Pancreas (tissue), 10 donors: ENCODE measurements around the gene ZEB2. TPM values are rescaled to one million over a fixed set of nuclear protein-coding genes. Genes with fewer than 3 reads are reported as not detected.

Experiments used
- ATAC-seq, 4 donors: fragments of 200-7000 bp; cut with Tn5 transposase; one replicate each; pipeline versions ENCODE4 v1.8.0 to v1.9.1; 2020; ENCODE audit warnings: mild to moderate bottlenecking in 4 of 4, moderate library complexity in 4 of 4
- DNase-seq, 6 donors: peaks; one replicate each; pipeline ENCODE4 v3.0.0-alpha.2; 2020
- FAIRE-seq: peaks from 2 replicates; lab custom pipeline; 2012; peaks lifted over from hg19 to GRCh38; lab: Jason Lieb, UNC
- H3K27ac ChIP-seq, 4 donors: fragments of 200-600 bp; sonication (generic); 1 replicate in 3 of 4; 2 replicates in 1 of 4; pipeline versions ENCODE4 v1.5.0 to v1.8.0; 2020
- H3K27me3 ChIP-seq, 4 donors: fragments of 200-600 bp; one replicate each; pipeline ENCODE4 v1.8.0; 2021
- H3K36me3 ChIP-seq, 3 donors: fragments of 200-600 bp; sonication (generic) in 1 of 3; one replicate each; pipeline versions ENCODE4 v1.5.0 to v1.8.0; 2020 to 2021
- H3K4me1 ChIP-seq, 3 donors: fragments of 200-600 bp; one replicate each; pipeline ENCODE4 v1.8.0; 2021
- H3K4me3 ChIP-seq, 4 donors: fragments of 200-600 bp; sonication (generic) in 2 of 4; one replicate each; pipeline versions ENCODE4 v1.5.0 to v1.8.0; 2020 to 2021
- H3K9me3 ChIP-seq, 4 donors: fragments of 200-600 bp; one replicate each; pipeline ENCODE4 v1.8.0; 2021
- WGBS, 2 donors: extraction: QIAGEN DNeasy Blood & Tissue Kit; methylation state at CpG; one replicate each; pipeline ENCODE4 v1.1.7; 2013; 5-methylcytosine and 5-hydroxymethylcytosine counted together
- intact Hi-C, 3 donors: fragments of 100-400 bp; cut with DNase I; formaldehyde crosslinking; loops; one replicate each; pipeline versions ENCODE4 v1.11.1 to v1.14.2; 2022
- polyA plus RNA-seq, 2 donors: library from polyadenylated mRNA; stranded (reverse); fragments of 200-250 nt; gene quantifications; one replicate each; pipeline ENCODE4 v1.2.3, GENCODE V29; 2013
- total RNA-seq, 6 donors: library from RNA; stranded (reverse); fragmentation: NEBNext Ultra II Directional in 4 of 6; extraction: Animal tissue kit (Norgen Biotek cat#: 25700) in 4 of 6; gene quantifications; one replicate each; pipeline versions ENCODE4 v1.2.1 to v1.2.4, GENCODE V29; 2021 to 2023
- TF ChIP-seq, protein P1 (sequence below), 4 donors: fragments of 200-600 bp; sonication (generic) in 3 of 4; IDR thresholded peaks; one replicate each; pipeline versions ENCODE4 v1.5.0 to v1.8.0; 2021; ENCODE audit warnings: antibody characterized with exemption in 4 of 4
- donor health status: healthy with polysubstance abuse.
- donor health status: DM: no; HTN: no; CAD: no; lungs with moderate emphysema.
- donor health status: DM: no; HTN: no; CAD: no.
- donor health status: control.
- donor health status: control.
- donor health status: Bipolar disorder and iron deficiency.
- donor health status: DM: yes; HTN: yes; CAD: no.
- donor health status: DM: no; HTN: no; CAD: no.
- donor health status: DM: no; HTN: no; CAD: no.
- donor health status: DM: yes; HTN: yes; CAD: no.

Gene ZEB2
- total and polyA plus RNA-seq, 8 donors: 3.8 to 38.6 (median 5.7) TPM

DNA sequence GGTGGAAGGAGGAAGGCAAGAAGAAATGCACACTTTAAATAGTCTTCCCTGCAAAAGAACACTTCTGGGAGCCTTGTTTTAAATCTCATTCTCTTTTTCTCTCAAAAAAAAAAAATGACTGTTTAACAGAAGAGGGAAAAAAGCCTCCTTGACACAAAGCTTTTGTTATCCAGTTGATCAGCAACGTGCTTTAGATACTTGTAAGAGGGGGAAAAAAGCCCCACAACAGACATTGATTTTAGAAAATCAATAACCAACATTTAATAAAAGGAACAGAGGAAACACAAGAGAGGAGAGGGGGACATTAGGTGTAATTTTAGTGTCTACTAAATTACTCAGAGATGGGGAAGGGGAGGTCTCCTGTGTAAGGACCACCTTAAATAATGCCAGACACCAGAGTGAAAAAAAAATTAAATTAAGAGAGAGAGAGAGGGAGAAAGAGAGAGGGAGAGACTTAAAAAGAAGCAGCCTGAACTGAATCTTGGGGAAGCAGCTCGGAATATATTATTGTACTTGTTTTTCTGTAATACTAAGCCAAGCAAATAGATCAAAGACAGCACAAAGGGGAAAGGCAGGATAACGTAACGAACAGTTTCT, 4.7 kb downstream of the ZEB2 start:
- Histone ChIP-seq H3K27ac (peak overlapping the region in 3 of 4 donors; percentile 44 to 79 (median 76)), H3K27me3 (peaks cover 0 to 21% (median 0%) of the 10 kb centered on the region in 4 donors), H3K4me3 (peak overlapping the region in 2 of 4 donors; percentile 20 to 60), H3K4me1 (no peaks in the 10 kb centered on the region), H3K36me3 (no peaks in the 10 kb centered on the region), H3K9me3 (no peaks in the 10 kb centered on the region)
- intact Hi-C loops: no loop called here
- DNase-seq (no peak), FAIRE-seq (no peak), ATAC-seq (no peak)
- TF ChIP-seq, protein P1, sequence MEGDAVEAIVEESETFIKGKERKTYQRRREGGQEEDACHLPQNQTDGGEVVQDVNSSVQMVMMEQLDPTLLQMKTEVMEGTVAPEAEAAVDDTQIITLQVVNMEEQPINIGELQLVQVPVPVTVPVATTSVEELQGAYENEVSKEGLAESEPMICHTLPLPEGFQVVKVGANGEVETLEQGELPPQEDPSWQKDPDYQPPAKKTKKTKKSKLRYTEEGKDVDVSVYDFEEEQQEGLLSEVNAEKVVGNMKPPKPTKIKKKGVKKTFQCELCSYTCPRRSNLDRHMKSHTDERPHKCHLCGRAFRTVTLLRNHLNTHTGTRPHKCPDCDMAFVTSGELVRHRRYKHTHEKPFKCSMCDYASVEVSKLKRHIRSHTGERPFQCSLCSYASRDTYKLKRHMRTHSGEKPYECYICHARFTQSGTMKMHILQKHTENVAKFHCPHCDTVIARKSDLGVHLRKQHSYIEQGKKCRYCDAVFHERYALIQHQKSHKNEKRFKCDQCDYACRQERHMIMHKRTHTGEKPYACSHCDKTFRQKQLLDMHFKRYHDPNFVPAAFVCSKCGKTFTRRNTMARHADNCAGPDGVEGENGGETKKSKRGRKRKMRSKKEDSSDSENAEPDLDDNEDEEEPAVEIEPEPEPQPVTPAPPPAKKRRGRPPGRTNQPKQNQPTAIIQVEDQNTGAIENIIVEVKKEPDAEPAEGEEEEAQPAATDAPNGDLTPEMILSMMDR (IDR thresholded peaks at IDR 0.05): no peak
- 36 to 38% methylated on average over 4 of the region's 4 CpGs for WGBS, 2 donors

DNA sequence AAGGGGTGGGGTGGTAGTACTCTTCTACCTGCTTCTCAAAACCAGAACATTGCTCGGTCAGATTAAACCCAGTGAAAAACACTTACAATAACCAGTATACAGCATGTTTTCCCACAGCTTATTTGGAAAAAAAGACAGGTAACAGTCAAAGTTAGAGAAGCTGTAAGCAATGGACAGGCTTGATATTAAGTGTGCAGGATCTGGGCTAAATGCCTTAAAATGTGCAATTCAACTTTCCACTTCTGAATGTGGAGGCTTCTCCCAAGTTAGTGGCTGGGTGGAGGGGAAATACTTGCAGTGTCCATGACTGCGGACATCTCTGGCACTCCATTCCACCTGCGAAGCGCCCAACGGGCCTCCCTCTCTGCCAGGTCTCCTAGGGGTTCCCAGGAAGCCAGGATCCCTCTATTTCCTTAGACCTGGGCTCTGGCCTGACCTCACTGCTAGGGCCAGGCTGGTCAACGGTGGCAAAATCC, 5.3 kb downstream of the ZEB2 start:
- no peak for FAIRE-seq

DNA sequence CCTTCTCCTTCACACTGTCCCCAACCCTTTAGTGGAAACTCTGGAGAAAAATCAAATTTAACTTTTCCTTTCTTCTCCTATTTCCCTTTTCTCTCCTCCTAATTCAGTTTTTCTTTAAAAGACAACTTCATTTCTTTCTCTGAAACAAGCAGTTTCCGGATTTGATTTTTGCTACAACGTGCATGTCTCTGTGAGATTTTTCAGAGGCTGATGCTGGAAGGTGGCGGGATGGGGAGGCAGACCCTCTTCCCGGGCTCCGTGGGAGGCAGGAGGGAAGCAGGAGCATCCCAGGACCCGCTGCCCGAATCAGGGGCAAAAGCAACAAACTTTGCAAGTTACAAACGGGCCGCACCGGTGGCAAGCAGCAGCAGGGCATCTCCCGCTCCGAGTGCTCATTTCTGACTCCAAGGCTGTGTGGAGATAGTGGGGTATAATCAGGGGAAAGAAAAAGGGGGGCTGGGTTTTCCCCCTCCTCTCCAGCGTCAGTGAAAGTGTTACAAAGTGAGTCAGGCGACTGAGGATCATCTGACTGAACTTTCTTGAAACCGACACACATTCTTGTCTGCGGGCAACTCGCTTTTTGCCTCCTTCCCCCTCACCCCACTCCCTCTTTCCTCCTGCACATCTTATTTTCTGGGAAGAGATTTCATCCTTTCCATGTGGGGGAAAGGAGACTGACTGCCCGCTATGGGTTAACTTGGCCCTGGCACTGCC, 6.4 kb downstream of the ZEB2 start:
- H3K27me3 ChIP-seq: peaks cover 0 to 21% (median 0%) of the 10 kb centered on the region in 4 donors
- FAIRE-seq (no peak), ATAC-seq (peak in 1 of 4 donors; percentile 3)

More for the DNA sequence above, 5.3 kb downstream of the ZEB2 start:
- H3K27me3 ChIP-seq: peaks cover 0 to 21% (median 0%) of the 10 kb centered on the region in 4 donors
- TF ChIP-seq, protein P1 (IDR thresholded peaks at IDR 0.05): no peak
- H3K9me3 ChIP-seq: no peaks in the 10 kb centered on the region
- H3K36me3 ChIP-seq: no peaks in the 10 kb centered on the region
- peak overlapping the region in 1 of 4 donors; percentile 60 for H3K4me3 ChIP-seq
- DNase-seq (no peak), ATAC-seq (no peak)
- peak overlapping the region in 2 of 4 donors; percentile 76 to 79 for H3K27ac ChIP-seq
- intact Hi-C loops: no loop called here
- 55 to 69% methylated on average over 6 of the region's 6 CpGs for WGBS, 2 donors
- no peaks in the 10 kb centered on the region for H3K4me1 ChIP-seq

DNA sequence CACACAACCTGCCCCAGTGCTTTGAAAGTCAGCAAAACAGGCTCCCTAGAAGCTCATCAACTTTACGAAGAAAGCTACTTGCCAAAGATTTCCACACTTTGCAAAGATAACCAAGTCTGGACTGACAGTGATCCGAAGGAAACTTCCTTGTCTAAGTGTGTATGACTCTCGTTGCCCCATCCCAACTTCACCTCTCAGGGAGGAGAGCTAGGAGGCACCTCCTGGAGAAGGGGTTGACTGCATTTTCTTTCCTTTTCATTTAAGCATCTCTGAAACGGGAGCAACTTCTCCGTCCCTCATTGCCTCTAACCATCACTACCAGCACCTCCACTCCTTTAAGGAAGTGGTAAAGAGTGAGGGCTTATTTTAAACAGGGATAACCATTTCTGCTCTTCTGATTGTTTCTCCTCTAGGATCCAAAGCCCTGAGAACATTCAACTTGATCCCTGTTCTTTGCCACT, 7.0 kb downstream of the ZEB2 start:
- intact Hi-C loops: no loop called here
- Histone ChIP-seq H3K27ac (peak overlapping the region in 2 of 4 donors; percentile 76 to 79), H3K27me3 (peaks cover 0 to 17% (median 0%) of the 10 kb centered on the region in 4 donors), H3K9me3 (no peaks in the 10 kb centered on the region), H3K4me3 (peak overlapping the region in 1 of 4 donors; percentile 28), H3K36me3 (no peaks in the 10 kb centered on the region), H3K4me1 (no peaks in the 10 kb centered on the region)
- TF ChIP-seq, protein P1 (IDR thresholded peaks at IDR 0.05): no peak
- 20 to 32% methylated on average over 5 of the region's 5 CpGs for WGBS, 2 donors
- ATAC-seq: no peak
- DNase-seq: no peak
- FAIRE-seq: no peak

More for the DNA sequence above, 6.4 kb downstream of the ZEB2 start:
- Histone ChIP-seq H3K4me3 (peak overlapping the region in 1 of 4 donors; percentile 28), H3K36me3 (no peaks in the 10 kb centered on the region), H3K4me1 (no peaks in the 10 kb centered on the region), H3K9me3 (no peaks in the 10 kb centered on the region), H3K27ac (peak overlapping the region in 2 of 4 donors; percentile 76 to 79)
- peak in 1 of 6 donors; percentile 37 for DNase-seq
- WGBS, 2 donors: 18 to 31% methylated on average over 18 of the region's 18 CpGs
- intact Hi-C loops: no loop called here
- TF ChIP-seq, protein P1 (IDR thresholded peaks at IDR 0.05): no peak
